ENCODE results near the gene MED25.

- TF ChIP-seq CTCF (conservative IDR thresholded peaks at IDR 0.05; ENCODE audit: low read depth, low read length) (no peak), EZH2 (IDR thresholded peaks at IDR 0.05; ENCODE audit: low read length, unreplicated experiment) (no peak), EZH2phosphoT487 (IDR thresholded peaks at IDR 0.05; ENCODE audit: borderline replicate concordance, low read length) (no peak)
These were observed 17.3 kb upstream of the MED25 start for GRCh38 chr19:49800771-49801170.
